ENCODE measurements around the gene VDR.

- TF ChIP-seq CTCF (IDR thresholded peaks at IDR 0.05 in 8 of 11, conservative IDR thresholded peaks at IDR 0.05 in 3 of 11) (no peak), POLR2A (IDR thresholded peaks at IDR 0.05) (no peak), POLR2AphosphoS5 (IDR thresholded peaks at IDR 0.05) (no peak)
Observed at GRCh38 chr12:47860873-47861272, 43.9 kb downstream of the VDR start.

All from spleen (tissue), 7 donors.